GM12891 (cell line): ENCODE measurements around the gene VPS37D.

Source experiments
- POLR2A ChIP-seq: IDR thresholded peaks from 2 replicates; pipeline ENCODE4 v1.6.1; 2011; ENCODE audit warnings: low read depth, low read length, control low read depth
- POLR2AphosphoS5 ChIP-seq: IDR thresholded peaks from 2 replicates; pipeline ENCODE4 v1.6.1; 2011; ENCODE audit warnings: low read depth, low read length, control low read depth
- SPI1 ChIP-seq: IDR thresholded peaks from 2 replicates; pipeline ENCODE4 v1.6.1; 2011; ENCODE audit warnings: low read depth, low read length, control low read depth
- TAF1 ChIP-seq: IDR thresholded peaks from 2 replicates; pipeline ENCODE4 v1.6.1; 2011; ENCODE audit warnings: low read depth, low read length, control low read depth

DNA sequence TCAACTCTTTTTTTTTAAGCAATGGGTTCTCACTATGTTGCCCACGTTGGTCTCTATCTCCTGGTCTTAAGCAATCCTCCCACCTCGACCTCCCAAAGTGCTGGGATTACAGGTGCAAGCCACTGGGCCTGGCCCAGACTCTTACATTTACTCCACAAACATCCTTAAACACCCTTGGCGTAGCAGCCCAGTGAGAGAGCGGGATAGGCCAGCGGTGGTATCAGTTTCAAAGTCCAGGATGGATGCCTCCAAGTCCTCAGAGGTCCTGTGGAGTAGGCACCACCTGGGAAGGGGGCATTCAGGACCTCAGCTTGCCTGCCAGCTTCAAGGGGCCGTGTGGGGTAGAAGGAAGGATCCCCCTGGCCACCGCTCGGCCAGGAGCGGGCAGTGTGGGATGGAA, 18.1 kb upstream of the VPS37D start:
- TF ChIP-seq POLR2A, result no peak
- TF ChIP-seq POLR2AphosphoS5, result no peak
- TF ChIP-seq SPI1, result no peak
- no peak for TF ChIP-seq TAF1
